ENCODE measurements around the gene ASL.
"Not testable (repeated sequence)": the region's sequence is repeated elsewhere in the genome, so short reads cannot be mapped to it uniquely, and the experiment has no call there.

ASL gene

GRCh38 chr7:66049886-66050285, 25.7 kb upstream of the ASL start:
- not testable (repeated sequence) for H3K27me3 ChIP-seq (ENCODE audit: control insufficient read depth in 1 of 2, insufficient read depth in 2 of 2, low read length in 2 of 2); H3K36me3 ChIP-seq (ENCODE audit: insufficient read depth, low read length); H3K9ac ChIP-seq (ENCODE audit: low read length); H3K4me1 ChIP-seq (ENCODE audit: insufficient read depth, low read length); H3K9me3 ChIP-seq (ENCODE audit: low read length); H3K4me3 ChIP-seq (ENCODE audit: low read depth in 1 of 2, low read length in 2 of 2); H3K27ac ChIP-seq (ENCODE audit: low read depth, low read length)

- H3K27ac ChIP-seq (ENCODE audit: low read depth, low read length), result no peak overlapping the region
- H3K9ac ChIP-seq (ENCODE audit: low read length), result no peak overlapping the region
Measured at GRCh38 chr7:66050337-66050957, 25.2 kb upstream of the ASL start.

GRCh38 chr7:66050990-66051448, 24.6 kb upstream of the ASL start:
- H3K36me3 ChIP-seq (ENCODE audit: insufficient read depth, low read length), result no peaks in the 10 kb centered on the region
- H3K27me3 ChIP-seq (ENCODE audit: control insufficient read depth in 1 of 2, insufficient read depth in 2 of 2, low read length in 2 of 2), result no peaks in the 10 kb centered on the region
- no peak overlapping the region for H3K27ac ChIP-seq (ENCODE audit: low read depth, low read length)
- no peak overlapping the region for H3K4me3 ChIP-seq (ENCODE audit: low read depth in 1 of 2, low read length in 2 of 2)
- no peaks in the 10 kb centered on the region for H3K9me3 ChIP-seq (ENCODE audit: low read length)
- no peak overlapping the region for H3K9ac ChIP-seq (ENCODE audit: low read length)
- H3K4me1 ChIP-seq (ENCODE audit: insufficient read depth, low read length), result no peaks in the 10 kb centered on the region

More at GRCh38 chr7:66050337-66050957, 25.2 kb upstream of the ASL start:
- Histone ChIP-seq H3K4me1 (ENCODE audit: insufficient read depth, low read length) (no peaks in the 10 kb centered on the region), H3K36me3 (ENCODE audit: insufficient read depth, low read length) (no peaks in the 10 kb centered on the region), H3K9me3 (ENCODE audit: low read length) (no peaks in the 10 kb centered on the region), H3K4me3 (ENCODE audit: low read depth in 1 of 2, low read length in 2 of 2) (no peak overlapping the region), H3K27me3 (ENCODE audit: control insufficient read depth in 1 of 2, insufficient read depth in 2 of 2, low read length in 2 of 2) (no peaks in the 10 kb centered on the region)

- Histone ChIP-seq H3K27me3 (ENCODE audit: control insufficient read depth in 1 of 2, insufficient read depth in 2 of 2, low read length in 2 of 2) (no peaks in the 10 kb centered on the region), H3K4me3 (ENCODE audit: low read depth in 1 of 2, low read length in 2 of 2) (no peak overlapping the region), H3K9me3 (ENCODE audit: low read length) (no peaks in the 10 kb centered on the region), H3K9ac (ENCODE audit: low read length) (no peak overlapping the region), H3K4me1 (ENCODE audit: insufficient read depth, low read length) (no peaks in the 10 kb centered on the region), H3K36me3 (ENCODE audit: insufficient read depth, low read length) (no peaks in the 10 kb centered on the region), H3K27ac (ENCODE audit: low read depth, low read length) (no peak overlapping the region)
Measured at GRCh38 chr7:66052447-66052846, 23.2 kb upstream of the ASL start.

GRCh38 chr7:66054063-66054462, 21.6 kb upstream of the ASL start:
- Histone ChIP-seq H3K27ac (ENCODE audit: low read depth, low read length) (no peak overlapping the region), H3K27me3 (ENCODE audit: control insufficient read depth in 1 of 2, insufficient read depth in 2 of 2, low read length in 2 of 2) (no peaks in the 10 kb centered on the region), H3K36me3 (ENCODE audit: insufficient read depth, low read length) (no peaks in the 10 kb centered on the region), H3K4me1 (ENCODE audit: insufficient read depth, low read length) (no peaks in the 10 kb centered on the region), H3K4me3 (ENCODE audit: low read depth in 1 of 2, low read length in 2 of 2) (no peak overlapping the region), H3K9ac (ENCODE audit: low read length) (no peak overlapping the region), H3K9me3 (ENCODE audit: low read length) (no peaks in the 10 kb centered on the region)

- Histone ChIP-seq H3K36me3 (ENCODE audit: insufficient read depth, low read length) (no peaks in the 10 kb centered on the region), H3K9me3 (ENCODE audit: low read length) (no peaks in the 10 kb centered on the region), H3K4me3 (ENCODE audit: low read depth in 1 of 2, low read length in 2 of 2) (no peak overlapping the region), H3K4me1 (ENCODE audit: insufficient read depth, low read length) (no peaks in the 10 kb centered on the region), H3K27me3 (ENCODE audit: control insufficient read depth in 1 of 2, insufficient read depth in 2 of 2, low read length in 2 of 2) (no peaks in the 10 kb centered on the region), H3K27ac (ENCODE audit: low read depth, low read length) (no peak overlapping the region), H3K9ac (ENCODE audit: low read length) (no peak overlapping the region)
Measured at GRCh38 chr7:66055321-66055956, 20.2 kb upstream of the ASL start.

- no peak overlapping the region for H3K27ac ChIP-seq (ENCODE audit: low read depth, low read length)
- no peaks in the 10 kb centered on the region for H3K27me3 ChIP-seq (ENCODE audit: control insufficient read depth in 1 of 2, insufficient read depth in 2 of 2, low read length in 2 of 2)
Measured at GRCh38 chr7:66060796-66061195, 14.8 kb upstream of the ASL start.

GRCh38 chr7:66069732-66070131, 5.9 kb upstream of the ASL start:
- Histone ChIP-seq H3K4me1 (ENCODE audit: insufficient read depth, low read length) (no peaks in the 10 kb centered on the region), H3K27me3 (ENCODE audit: control insufficient read depth in 1 of 2, insufficient read depth in 2 of 2, low read length in 2 of 2) (no peaks in the 10 kb centered on the region), H3K36me3 (ENCODE audit: insufficient read depth, low read length) (no peaks in the 10 kb centered on the region), H3K9ac (ENCODE audit: low read length) (no peak overlapping the region), H3K4me3 (ENCODE audit: low read depth in 1 of 2, low read length in 2 of 2) (no peak overlapping the region), H3K27ac (ENCODE audit: low read depth, low read length) (no peak overlapping the region), H3K9me3 (ENCODE audit: low read length) (no peaks in the 10 kb centered on the region)

More at GRCh38 chr7:66060796-66061195, 14.8 kb upstream of the ASL start:
- Histone ChIP-seq H3K4me3 (ENCODE audit: low read depth in 1 of 2, low read length in 2 of 2) (no peak overlapping the region), H3K4me1 (ENCODE audit: insufficient read depth, low read length) (no peaks in the 10 kb centered on the region), H3K9ac (ENCODE audit: low read length) (no peak overlapping the region), H3K36me3 (ENCODE audit: insufficient read depth, low read length) (no peaks in the 10 kb centered on the region), H3K9me3 (ENCODE audit: low read length) (no peaks in the 10 kb centered on the region)

- Histone ChIP-seq H3K36me3 (ENCODE audit: insufficient read depth, low read length) (no peaks in the 10 kb centered on the region), H3K4me3 (ENCODE audit: low read depth in 1 of 2, low read length in 2 of 2) (no peak overlapping the region), H3K9ac (ENCODE audit: low read length) (no peak overlapping the region), H3K9me3 (ENCODE audit: low read length) (no peaks in the 10 kb centered on the region), H3K4me1 (ENCODE audit: insufficient read depth, low read length) (no peaks in the 10 kb centered on the region), H3K27ac (ENCODE audit: low read depth, low read length) (no peak overlapping the region), H3K27me3 (ENCODE audit: control insufficient read depth in 1 of 2, insufficient read depth in 2 of 2, low read length in 2 of 2) (no peaks in the 10 kb centered on the region)
Measured at GRCh38 chr7:66070222-66070621, 5.4 kb upstream of the ASL start.

- not testable (repeated sequence) for H3K9me3 ChIP-seq (ENCODE audit: low read length); H3K9ac ChIP-seq (ENCODE audit: low read length); H3K27me3 ChIP-seq (ENCODE audit: control insufficient read depth in 1 of 2, insufficient read depth in 2 of 2, low read length in 2 of 2); H3K4me3 ChIP-seq (ENCODE audit: low read depth in 1 of 2, low read length in 2 of 2); H3K36me3 ChIP-seq (ENCODE audit: insufficient read depth, low read length); H3K27ac ChIP-seq (ENCODE audit: low read depth, low read length)
- H3K4me1 ChIP-seq (ENCODE audit: insufficient read depth, low read length), result peaks cover 11% of the 10 kb centered on the region
Measured at GRCh38 chr7:66072208-66072607, 3.4 kb upstream of the ASL start.

GRCh38 chr7:66076462-66077329, 1.1 kb downstream of the ASL start:
- H3K27ac ChIP-seq (ENCODE audit: low read depth, low read length), result peak overlapping the region; percentile 21

More at GRCh38 chr7:66076462-66077329, 1.1 kb downstream of the ASL start:
- peak overlapping the region; percentile 59 to 68 for H3K4me3 ChIP-seq (ENCODE audit: low read depth in 1 of 2, low read length in 2 of 2)
- no peaks in the 10 kb centered on the region for H3K27me3 ChIP-seq (ENCODE audit: control insufficient read depth in 1 of 2, insufficient read depth in 2 of 2, low read length in 2 of 2)
- H3K4me1 ChIP-seq (ENCODE audit: insufficient read depth, low read length), result peaks cover 11% of the 10 kb centered on the region
- peak overlapping the region; percentile 53 for H3K9ac ChIP-seq (ENCODE audit: low read length)
- no peaks in the 10 kb centered on the region for H3K36me3 ChIP-seq (ENCODE audit: insufficient read depth, low read length)
- H3K9me3 ChIP-seq (ENCODE audit: low read length), result no peaks in the 10 kb centered on the region
